ENCODE data around the gene FOXQ1. TPM values are rescaled to one million over a fixed set of nuclear protein-coding genes. Genes with fewer than 3 reads are reported as not detected.
A peak's percentile ranks its signal among the peaks of the same experiment; 100 is the strongest.

The FOXQ1 gene
- total RNA-seq, result under 1 TPM; 0.23 to 0.60 (median 0.58) TPM
- long read RNA-seq, donor 1, partial matches to known transcripts, result 0 of 2 reads
- long read RNA-seq, donor 1, other reads (novel, unspliced or antisense), result 0 of 2 reads
- long read RNA-seq, donor 2, result 0 reads

GRCh38 chr6:1311400-1312202 lies at the start of gene FOXQ1:
Gene FOXQ1, plus strand, starts transcription at chr6:1312098. Its CDS starts 607 bp downstream, at chr6:1312705.
- H3K36me3 ChIP-seq (ENCODE audit: low read depth), result no peaks in the 10 kb centered on the region

GRCh38 chr6:1262704-1263038 lies 49.2 kb upstream of the FOXQ1 start:
- no peak for TF ChIP-seq CTCF (IDR thresholded peaks at IDR 0.05)
- intact Hi-C loops (cut with DNase I, micrococcal nuclease), result no loop called here
- no peaks in the 10 kb centered on the region for H3K4me1 ChIP-seq (ENCODE audit: low read depth)
- ATAC-seq (no peak), DNase-seq (no peak)
- no peaks in the 10 kb centered on the region for H3K9me3 ChIP-seq
- no peaks in the 10 kb centered on the region for H3K36me3 ChIP-seq (ENCODE audit: low read depth)
- no peak overlapping the region for H3K4me3 ChIP-seq

More at GRCh38 chr6:1311400-1312202, at the start of gene FOXQ1:
- H3K4me1 ChIP-seq (ENCODE audit: low read depth), result peaks cover 16% of the 10 kb centered on the region
- ATAC-seq (peak; percentile 66), DNase-seq (peak; percentile 54 to 68 (median 57))
- H3K4me3 ChIP-seq, result no peak within 1 kb of the TSS
- no peaks in the 10 kb centered on the region for H3K9me3 ChIP-seq
- intact Hi-C loops (cut with DNase I, micrococcal nuclease), result no loop called here
- TF ChIP-seq CTCF (IDR thresholded peaks at IDR 0.05), result no peak

GRCh38 chr6:1263039-1263849 lies 48.7 kb upstream of the FOXQ1 start:
- DNase-seq (no peak), ATAC-seq (no peak)
- TF ChIP-seq CTCF (IDR thresholded peaks at IDR 0.05), result no peak
- no peaks in the 10 kb centered on the region for H3K4me1 ChIP-seq (ENCODE audit: low read depth)
- no peak overlapping the region for H3K4me3 ChIP-seq
- intact Hi-C loops (cut with DNase I, micrococcal nuclease), result no loop called here
- H3K36me3 ChIP-seq (ENCODE audit: low read depth), result no peaks in the 10 kb centered on the region
- H3K9me3 ChIP-seq, result no peaks in the 10 kb centered on the region

GRCh38 chr6:1263850-1264377 lies 48.0 kb upstream of the FOXQ1 start:
- Histone ChIP-seq H3K4me1 (ENCODE audit: low read depth) (no peaks in the 10 kb centered on the region), H3K9me3 (no peaks in the 10 kb centered on the region), H3K36me3 (ENCODE audit: low read depth) (no peaks in the 10 kb centered on the region), H3K4me3 (no peak overlapping the region)
- intact Hi-C loops (cut with DNase I, micrococcal nuclease), result no loop called here
- no peak for TF ChIP-seq CTCF (IDR thresholded peaks at IDR 0.05)
- no peak for DNase-seq
- ATAC-seq, result no peak

- intact Hi-C loops (cut with DNase I, micrococcal nuclease), result no loop called here
- no peak for TF ChIP-seq CTCF (IDR thresholded peaks at IDR 0.05)
- no peak overlapping the region for H3K4me3 ChIP-seq
- DNase-seq (no peak), ATAC-seq (no peak)
- H3K9me3 ChIP-seq, result no peaks in the 10 kb centered on the region
- H3K4me1 ChIP-seq (ENCODE audit: low read depth), result no peaks in the 10 kb centered on the region
- no peaks in the 10 kb centered on the region for H3K36me3 ChIP-seq (ENCODE audit: low read depth)
These were observed 47.1 kb upstream of the FOXQ1 start for GRCh38 chr6:1264619-1265445.
